HepG2 (cell line): ENCODE data around the gene SNU13. TPM values are rescaled to one million over a fixed set of nuclear protein-coding genes. Genes with fewer than 3 reads are reported as not detected.

Experiments used
- ATAC-seq: fragments of 200-7000 bp; cut with Tn5 transposase; 3 replicates; pipeline ENCODE4 v1.9.1; 2020; ENCODE audit warnings: mild to moderate bottlenecking, moderate library complexity
- BruUV-seq: library from RNA; stranded (reverse); fragments of 400-500 nt; replicated peaks from 2 replicates; lab custom pipeline; 2021; lab: Mats Ljungman, UMichigan
- CTCF ChIA-PET: fragments of 300-600 bp; formaldehyde crosslinking; extraction: SDS; loops from one replicate; lab custom pipeline; 2021; ENCODE audit warnings: low total read pairs, inconsistent platforms, low intra/inter-chr PET ratio; lab: Yijun Ruan, JAX
- POLR2A ChIA-PET: fragments of 350-600 bp; sonication (Branson Sonifier 250); formaldehyde crosslinking; loops from one replicate; lab custom pipeline; 2020; ENCODE audit warnings: antibody characterized with exemption, inconsistent platforms; lab: Yijun Ruan, JAX
- DNase-seq: peaks from one replicate; pipeline ENCODE4 v3.0.0-alpha.2; 2015; ENCODE audit warnings: low spot score
- FAIRE-seq: peaks from 3 replicates; lab custom pipeline; 2011; peaks lifted over from hg19 to GRCh38; lab: Jason Lieb, UNC
- H2AFZ ChIP-seq: one replicate; pipeline ENCODE4 v1.6.1; 2011; ENCODE audit warnings: low read length, inconsistent platforms
- H3K27ac ChIP-seq: fragments of 300-600 bp; 3 replicates; pipeline ENCODE4 v1.8.0; 2011; ENCODE audit warnings: mixed run types, mild to moderate bottlenecking, mixed read lengths, low read length, inconsistent platforms; ENCODE audit not compliant: insufficient read depth; ENCODE audit errors: extremely low read length
- H3K27me3 ChIP-seq, 2 experiments: fragments of 200-600 bp in 1 of 2; 2 replicates in 1 of 2; 3 replicates in 1 of 2; pipeline versions ENCODE4 v1.6.0 to v1.8.0; 2011; ENCODE audit warnings: low read length in 2 of 2, mild to moderate bottlenecking in 2 of 2, moderate library complexity in 2 of 2, inconsistent platforms in 1 of 2; ENCODE audit not compliant: insufficient read depth in 2 of 2, control insufficient read depth in 1 of 2
- H3K36me3 ChIP-seq, 2 experiments: fragments of 200-600 bp in 1 of 2; replicated peaks in 1 of 2; 2 replicates in 1 of 2; 3 replicates in 1 of 2; pipeline versions ENCODE4 v1.5.1 to v1.8.0; 2011; ENCODE audit warnings: low read length in 2 of 2, inconsistent platforms in 1 of 2; ENCODE audit not compliant: insufficient read depth in 2 of 2, control insufficient read depth in 1 of 2
- H3K4me1 ChIP-seq: 2 replicates; pipeline ENCODE4 v1.5.1; 2012; ENCODE audit warnings: low read length, inconsistent platforms; ENCODE audit not compliant: insufficient read depth
- H3K4me2 ChIP-seq: 2 replicates; pipeline ENCODE4 v1.6.0; 2011; ENCODE audit warnings: low read depth, low read length, inconsistent platforms
- H3K4me3 ChIP-seq, 3 experiments: fragments of 200-600 bp in 1 of 3; sonication (generic), shearing (Covaris generic) in 1 of 3; replicated peaks in 1 of 3; 2 replicates each; pipeline ENCODE4 v1.5.1; 2011 to 2016; ENCODE audit warnings: low read length in 3 of 3, inconsistent platforms in 2 of 3, low read depth in 2 of 3, mild to moderate bottlenecking in 2 of 3, control low read depth in 1 of 3, mixed read lengths in 1 of 3; ENCODE audit not compliant: insufficient read depth in 1 of 3
- H3K79me2 ChIP-seq: one replicate; pipeline ENCODE4 v1.6.1; 2011; ENCODE audit warnings: low read length, inconsistent platforms; ENCODE audit not compliant: insufficient read depth
- H3K9ac ChIP-seq: 2 replicates; pipeline ENCODE4 v1.6.0; 2011; ENCODE audit warnings: mild to moderate bottlenecking, low read depth, low read length, inconsistent platforms; ENCODE audit not compliant: insufficient read depth
- H3K9me3 ChIP-seq: 2 replicates; pipeline ENCODE4 v1.5.1; 2012; ENCODE audit warnings: mild to moderate bottlenecking, low read length
- H4K20me1 ChIP-seq: 2 replicates; pipeline ENCODE4 v1.6.0; 2011; ENCODE audit warnings: inconsistent platforms, mild to moderate bottlenecking, low read length, moderate library complexity; ENCODE audit not compliant: insufficient read depth
- ARID4A ChIP-seq: sonication (generic); formaldehyde crosslinking; IDR thresholded peaks from 2 replicates; pipeline ENCODE4 v1.5.0; 2020; ENCODE audit warnings: mild to moderate bottlenecking, missing genetic modification reagents, borderline replicate concordance
- GLI4 ChIP-seq: sonication (generic); formaldehyde crosslinking; IDR thresholded peaks from 2 replicates; pipeline ENCODE4 v1.5.1; 2020; ENCODE audit warnings: missing genetic modification reagents, mild to moderate bottlenecking, moderate library complexity, borderline replicate concordance
- KAT7 ChIP-seq: IDR thresholded peaks from 2 replicates; pipeline ENCODE4 v1.6.1; 2018; ENCODE audit warnings: borderline replicate concordance, missing compliant biosample characterization
- NFIC ChIP-seq: IDR thresholded peaks from 2 replicates; pipeline ENCODE4 v1.6.1; 2012; ENCODE audit warnings: mild to moderate bottlenecking, low read length, inconsistent platforms
- RXRA ChIP-seq: sonication (generic); formaldehyde crosslinking; IDR thresholded peaks from 2 replicates; pipeline ENCODE4 v1.5.1; 2020; ENCODE audit warnings: missing genetic modification reagents
- ZKSCAN5 ChIP-seq: sonication (generic); formaldehyde crosslinking; IDR thresholded peaks from 2 replicates; pipeline ENCODE4 v1.5.1; 2020; ENCODE audit warnings: mild to moderate bottlenecking, missing genetic modification reagents
- ZMYM4 ChIP-seq: sonication (generic); formaldehyde crosslinking; IDR thresholded peaks from 2 replicates; pipeline ENCODE4 v1.8.1; 2023; ENCODE audit warnings: mild to moderate bottlenecking, missing genetic modification reagents
- ZNF441 ChIP-seq: sonication (generic); formaldehyde crosslinking; IDR thresholded peaks from 2 replicates; pipeline ENCODE4 v1.7.0; 2021; ENCODE audit warnings: missing genetic modification reagents, borderline replicate concordance
- ZNF446 ChIP-seq: sonication (generic); formaldehyde crosslinking; IDR thresholded peaks from 2 replicates; pipeline ENCODE4 v1.5.0; 2020; ENCODE audit warnings: mild to moderate bottlenecking, missing genetic modification reagents
- ZNF660 ChIP-seq: sonication (generic); formaldehyde crosslinking; IDR thresholded peaks from 2 replicates; pipeline ENCODE4 v1.5.1; 2020; ENCODE audit warnings: mild to moderate bottlenecking, low read depth, missing genetic modification reagents, borderline replicate concordance
- ZNF841 ChIP-seq: sonication (generic); formaldehyde crosslinking; IDR thresholded peaks from 2 replicates; pipeline ENCODE4 v1.8.1; 2023; ENCODE audit warnings: missing genetic modification reagents, borderline replicate concordance
- WGBS: methylation state at CpG from one replicate; pipeline ENCODE4 v1.1.6; 2017; ENCODE audit warnings: low lambda C conversion rate; 5-methylcytosine and 5-hydroxymethylcytosine counted together
- in situ Hi-C: cut with HindIII; loops from 2 replicates; pipeline ENCODE4 v1.10.0; 2017; ENCODE audit warnings: low pct_unique_long_range_greater_than_20kb; ENCODE audit not compliant: extremely low pct_ligation_motif_present
- intact Hi-C: fragments of 100-400 bp; cut with micrococcal nuclease; formaldehyde crosslinking; loops from one replicate; pipeline ENCODE4 v1.10.0; 2022; ENCODE audit not compliant: unreplicated experiment
- polyA plus RNA-seq, 8 experiments: library from polyadenylated mRNA; depleted of rRNA in 3 of 8; stranded (reverse) in 7 of 8; unstranded in 1 of 8; fragments of >200 nt; fragmentation: Illumina TruSeq in 4 of 8; extraction: Trizol in 4 of 8; gene quantifications; 2 replicates each; pipeline versions ENCODE4 v1.2.1 to v1.2.3, GENCODE V29; 2011 to 2016; ENCODE audit warnings: low read depth in 4 of 8, missing spikeins in 1 of 8, mixed read lengths in 1 of 8; ENCODE audit not compliant: insufficient read depth in 1 of 8
- total RNA-seq, 5 experiments: library from RNA; depleted of rRNA; stranded (reverse); fragments of >200 nt; fragmentation: Illumina TruSeq; extraction: Trizol; gene quantifications; 2 replicates each; pipeline ENCODE4 v1.2.3, GENCODE V29; 2016; ENCODE audit warnings: low read depth in 1 of 5

Gene SNU13
- total and polyA plus RNA-seq, 2 of the 13 experiments (the other 11 are each of a cell fraction or from before 2014, with no cell fraction given), result 203 to 287 TPM

GRCh38 chr22:41641854-41642253 lies 46.8 kb downstream of the SNU13 start:
- Histone ChIP-seq H3K27ac (no peak overlapping the region), H3K9ac (no peak overlapping the region), H3K4me3 (no peak overlapping the region), H3K9me3 (no peaks in the 10 kb centered on the region), H3K36me3 (peaks cover 20 to 77% of the 10 kb centered on the region in 2 experiments), H3K79me2 (peaks cover 9% of the 10 kb centered on the region), H3K4me1 (no peaks in the 10 kb centered on the region), H2AFZ (no peak overlapping the region), H3K27me3 (no peaks in the 10 kb centered on the region), H3K4me2 (no peak overlapping the region), H4K20me1 (peaks cover 3% of the 10 kb centered on the region; the same call in 1 of the 2 replicates)
- no peak for FAIRE-seq
- no peak for DNase-seq
- no TSS peak for BruUV-seq
- TF ChIP-seq ZNF841 (CRISPR knock-in tag) (no peak), NFIC (no peak), ZKSCAN5 (CRISPR knock-in tag) (no peak), ZNF441 (CRISPR knock-in tag) (no peak), ZNF660 (CRISPR knock-in tag) (no peak), ZNF446 (CRISPR knock-in tag) (no peak), KAT7 (CRISPR knock-in tag) (no peak), RXRA (CRISPR knock-in tag) (no peak), ZMYM4 (CRISPR knock-in tag) (no peak), GLI4 (CRISPR knock-in tag) (no peak), ARID4A (CRISPR knock-in tag) (no peak)
- POLR2A ChIA-PET, result no interaction called here
- intact Hi-C loops (no loop called here), in situ Hi-C loops (no loop called here)
- 98% methylated on average over 7 of the region's 7 CpGs for WGBS
- CTCF ChIA-PET, result no interaction called here
- no peak for ATAC-seq
